GM15510 (cell line): ENCODE measurements around the gene N4BP2L2.

Source experiments
- POLR2A ChIP-seq: IDR thresholded peaks from 3 replicates; pipeline ENCODE4 v1.6.1; 2011; ENCODE audit warnings: borderline replicate concordance; ENCODE audit not compliant: insufficient read length; ENCODE audit errors: extremely low read depth

Gene N4BP2L2

GRCh38 chr13:32454886-32455593 is 83.6 kb downstream of the N4BP2L2 start:
- no peak for TF ChIP-seq POLR2A

GRCh38 chr13:32453981-32454380 is 84.6 kb downstream of the N4BP2L2 start:
- no peak for TF ChIP-seq POLR2A

GRCh38 chr13:32448972-32449371 is 89.6 kb downstream of the N4BP2L2 start:
- no peak for TF ChIP-seq POLR2A

- no peak for TF ChIP-seq POLR2A
These were observed 90.5 kb downstream of the N4BP2L2 start for GRCh38 chr13:32447894-32448623.

- TF ChIP-seq POLR2A = no peak
These were observed 91.7 kb downstream of the N4BP2L2 start for GRCh38 chr13:32446773-32447465.

DNA sequence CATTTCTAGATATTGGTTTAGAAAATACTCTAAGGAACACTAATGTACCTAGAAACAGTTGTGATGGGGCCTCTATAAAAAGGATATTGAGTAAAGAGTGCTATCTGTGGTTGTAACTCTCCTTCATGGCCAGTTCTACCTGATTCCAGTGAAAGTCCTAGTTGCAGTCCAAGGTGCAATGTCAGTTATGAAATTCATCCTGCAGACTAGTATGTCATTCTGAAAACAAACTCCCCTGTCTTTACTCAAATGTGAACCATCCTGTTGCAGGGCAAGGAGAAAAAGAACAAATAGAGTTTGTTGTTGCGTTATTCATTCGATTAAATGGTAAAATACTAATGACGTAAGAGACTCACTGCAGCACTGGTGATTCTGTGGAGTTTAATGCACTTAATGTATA is 92.4 kb downstream of the N4BP2L2 start:
- no peak for TF ChIP-seq POLR2A

DNA sequence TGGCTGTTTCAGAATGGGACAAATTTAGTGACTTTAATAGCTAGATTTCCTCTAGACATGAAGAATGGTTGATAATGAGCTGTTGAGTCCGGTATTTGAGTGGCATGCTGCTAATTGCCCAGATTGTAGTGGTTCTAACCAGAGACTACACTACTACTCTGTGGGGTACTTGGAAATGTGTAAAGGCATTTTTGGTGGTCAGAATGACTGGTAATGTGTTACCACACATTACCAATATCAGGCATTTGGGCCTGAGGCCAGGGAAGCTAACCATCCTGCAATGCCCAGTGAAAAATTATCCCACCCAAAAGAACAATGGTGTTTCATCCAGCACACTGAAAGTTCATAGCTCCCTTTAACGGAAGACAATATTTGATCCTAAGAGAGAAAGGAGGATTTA is 93.1 kb downstream of the N4BP2L2 start:
- no peak for TF ChIP-seq POLR2A

DNA sequence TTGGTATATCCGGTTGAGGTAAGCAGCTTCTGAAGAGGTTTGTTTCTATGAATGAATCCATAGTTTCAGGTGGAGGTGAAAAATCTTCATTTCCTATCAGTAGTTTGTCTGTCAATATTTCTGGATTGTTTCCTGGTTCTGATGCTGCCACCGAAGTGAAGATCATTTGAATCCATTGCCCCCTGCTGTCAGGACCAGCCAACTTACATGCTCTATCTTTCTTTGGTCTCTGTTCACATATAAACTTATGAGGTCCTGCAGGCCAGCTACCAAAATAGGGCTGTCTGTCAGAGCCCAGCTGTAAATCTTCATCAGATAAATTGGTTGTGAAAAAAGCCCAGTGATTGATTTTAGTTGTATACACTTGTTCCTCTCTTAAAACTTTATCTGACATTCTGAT is 95.5 kb downstream of the N4BP2L2 start:
- no peak for TF ChIP-seq POLR2A

DNA sequence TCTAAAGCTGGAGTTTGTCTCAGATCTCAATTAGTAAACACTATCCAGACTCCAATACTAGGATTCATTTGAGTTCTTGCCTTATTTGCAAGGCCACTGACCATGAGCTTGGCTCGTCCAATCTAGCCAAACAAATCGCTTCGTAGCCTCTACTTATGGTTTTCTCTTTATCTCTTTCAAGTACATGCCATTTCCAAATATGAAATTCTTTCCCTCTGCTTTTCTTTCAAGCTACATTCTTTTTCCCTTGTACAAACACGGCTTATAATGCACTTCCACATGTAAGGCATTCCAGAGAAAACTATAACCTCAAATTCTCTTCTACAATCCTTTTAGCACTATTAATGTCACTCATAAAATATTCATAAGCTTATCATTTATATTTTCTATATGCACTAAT is 99.7 kb downstream of the N4BP2L2 start:
- no peak for TF ChIP-seq POLR2A

GRCh38 chr13:32432856-32433255 is 105.7 kb downstream of the N4BP2L2 start:
- TF ChIP-seq POLR2A = no peak

DNA sequence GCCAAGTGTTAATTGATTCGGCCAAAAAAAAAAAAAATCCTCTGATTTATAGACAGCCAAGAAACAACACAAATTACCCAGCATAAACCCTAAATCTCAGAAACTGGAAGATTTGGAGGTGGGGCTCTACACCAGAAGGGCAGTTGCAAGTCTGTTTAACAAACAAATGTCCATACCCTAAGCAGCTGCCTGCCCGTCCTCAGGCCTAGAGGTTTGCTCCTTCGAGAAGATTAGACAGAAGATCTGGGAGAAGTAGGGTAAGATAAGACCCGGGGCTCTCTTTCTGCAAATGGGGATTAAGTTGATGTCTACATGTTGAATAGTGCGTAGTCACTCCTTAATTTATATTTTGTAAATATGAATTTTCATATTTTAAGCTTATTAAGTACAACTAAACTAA is 107.2 kb downstream of the N4BP2L2 start:
- TF ChIP-seq POLR2A = no peak

GRCh38 chr13:32430018-32430747 is 108.4 kb downstream of the N4BP2L2 start:
- no peak for TF ChIP-seq POLR2A

DNA sequence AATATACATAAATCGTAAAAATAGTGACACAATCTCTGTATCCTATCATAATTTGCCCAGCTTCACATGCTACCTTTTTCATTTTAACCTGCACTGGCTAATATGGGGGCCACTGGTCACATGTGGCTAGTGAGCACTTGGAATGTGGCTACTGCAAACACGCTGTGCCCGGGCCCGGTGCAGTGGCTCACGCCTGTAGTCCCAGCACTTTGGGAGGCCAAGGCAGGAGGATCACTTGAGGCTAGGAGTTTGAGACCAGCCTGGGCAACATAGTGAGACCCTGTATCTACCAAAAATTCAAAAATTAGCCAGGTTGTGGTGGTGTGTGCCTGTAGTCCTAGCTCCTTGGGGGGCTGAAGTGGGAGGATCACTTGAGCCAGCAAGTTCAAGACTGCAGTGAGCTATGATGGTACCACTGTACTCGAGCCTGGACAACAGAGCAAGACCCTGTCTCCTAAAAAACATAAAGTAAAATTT is 109.1 kb downstream of the N4BP2L2 start:
- TF ChIP-seq POLR2A = no peak

GRCh38 chr13:32428581-32429432 is 109.8 kb downstream of the N4BP2L2 start:
- TF ChIP-seq POLR2A = no peak
